PC-9 (cell line): Measurements from ENCODE around the gene TRAF2.

ENCODE experiments used
- EZH2 ChIP-seq: fragments of 200-600 bp; sonication (generic); IDR thresholded peaks from 2 replicates; pipeline ENCODE4 v1.8.0; 2017; ENCODE audit warnings: antibody characterized with exemption, low read depth
- TF ChIP-seq, protein P1 (sequence below): fragments of 200-600 bp; sonication (generic); conservative IDR thresholded peaks from 2 replicates; pipeline ENCODE4 v1.6.1; 2017; ENCODE audit warnings: mixed run types, antibody characterized with exemption, mild to moderate bottlenecking, moderate library complexity

DNA sequence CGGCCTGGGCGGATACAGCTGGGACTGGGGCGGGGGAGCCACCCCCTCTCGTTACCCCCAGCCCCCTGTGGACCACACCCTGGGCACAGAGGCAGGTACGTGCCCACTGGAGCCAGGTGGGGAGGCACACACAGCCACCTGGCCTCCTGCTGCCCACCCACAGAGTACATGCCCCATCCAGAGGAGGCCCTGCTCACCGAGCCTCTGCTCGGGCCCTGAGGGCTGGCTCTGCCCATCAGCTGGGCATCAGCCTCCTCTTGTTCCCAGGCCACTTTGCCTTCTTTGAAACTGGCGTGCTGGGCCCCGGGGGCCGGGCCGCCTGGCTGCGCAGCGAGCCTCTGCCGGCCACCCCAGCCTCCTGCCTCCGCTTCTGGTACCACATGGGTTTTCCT lies 27.9 kb upstream of the TRAF2 start:
- TF ChIP-seq, protein P1, sequence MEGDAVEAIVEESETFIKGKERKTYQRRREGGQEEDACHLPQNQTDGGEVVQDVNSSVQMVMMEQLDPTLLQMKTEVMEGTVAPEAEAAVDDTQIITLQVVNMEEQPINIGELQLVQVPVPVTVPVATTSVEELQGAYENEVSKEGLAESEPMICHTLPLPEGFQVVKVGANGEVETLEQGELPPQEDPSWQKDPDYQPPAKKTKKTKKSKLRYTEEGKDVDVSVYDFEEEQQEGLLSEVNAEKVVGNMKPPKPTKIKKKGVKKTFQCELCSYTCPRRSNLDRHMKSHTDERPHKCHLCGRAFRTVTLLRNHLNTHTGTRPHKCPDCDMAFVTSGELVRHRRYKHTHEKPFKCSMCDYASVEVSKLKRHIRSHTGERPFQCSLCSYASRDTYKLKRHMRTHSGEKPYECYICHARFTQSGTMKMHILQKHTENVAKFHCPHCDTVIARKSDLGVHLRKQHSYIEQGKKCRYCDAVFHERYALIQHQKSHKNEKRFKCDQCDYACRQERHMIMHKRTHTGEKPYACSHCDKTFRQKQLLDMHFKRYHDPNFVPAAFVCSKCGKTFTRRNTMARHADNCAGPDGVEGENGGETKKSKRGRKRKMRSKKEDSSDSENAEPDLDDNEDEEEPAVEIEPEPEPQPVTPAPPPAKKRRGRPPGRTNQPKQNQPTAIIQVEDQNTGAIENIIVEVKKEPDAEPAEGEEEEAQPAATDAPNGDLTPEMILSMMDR = no peak
- TF ChIP-seq EZH2 = no peak
